Stimulated activated naive B cell treated with anti-CD40 and anti-IgM and Interleukin-4, amounts not matched to agents 10 μg/mL and 1 μg/mL and 100 μg/mL, for 72 hours (primary cell): ENCODE data around the gene RALB.

Experiments
- ATAC-seq, 2 donors: fragments of 150-1000 bp; cut with Tn5 transposase; replicated peaks; 2 replicates each; pipeline ENCODE4 v1.10.0; 2021; ENCODE audit warnings: moderate library complexity in 1 of 2
- DNase-seq: peaks from one replicate; pipeline ENCODE4 v3.0.0; 2021
- H3K27ac Mint-ChIP-seq: one replicate; pipeline ENCODE4 v1.8.0; 2022; ENCODE audit warnings: mild to moderate bottlenecking, mixed read lengths
- H3K27me3 Mint-ChIP-seq, 2 donors: one replicate each; pipeline ENCODE4 v1.8.0; 2022; ENCODE audit warnings: mixed read lengths in 2 of 2
- H3K36me3 Mint-ChIP-seq, 2 donors: one replicate each; pipeline ENCODE4 v1.8.0; 2022; ENCODE audit warnings: mixed read lengths in 2 of 2, mild to moderate bottlenecking in 1 of 2
- H3K4me1 Mint-ChIP-seq, 2 donors: one replicate each; pipeline ENCODE4 v1.8.0; 2022; ENCODE audit warnings: mixed read lengths in 2 of 2, mild to moderate bottlenecking in 1 of 2
- H3K4me3 Mint-ChIP-seq, 2 donors: one replicate each; pipeline ENCODE4 v1.8.0; 2022; ENCODE audit warnings: mild to moderate bottlenecking in 2 of 2, mixed read lengths in 2 of 2, moderate library complexity in 1 of 2
- H3K9me3 Mint-ChIP-seq, 2 donors: one replicate each; pipeline ENCODE4 v1.8.0; 2022; ENCODE audit warnings: mixed read lengths in 2 of 2, mild to moderate bottlenecking in 1 of 2

The RALB gene

GRCh38 chr2:120243875-120244553 is 8.6 kb upstream of the RALB start:
- no peak overlapping the region for H3K4me3 Mint-ChIP-seq
- H3K4me1 Mint-ChIP-seq: peaks cover 13 to 30% of the 10 kb centered on the region in 2 donors
- DNase-seq (no peak), ATAC-seq (no peak)
- H3K9me3 Mint-ChIP-seq: peaks cover 3 to 4% of the 10 kb centered on the region in 2 donors
- no peak overlapping the region for H3K27ac Mint-ChIP-seq
- peaks cover 4 to 28% of the 10 kb centered on the region in 2 donors for H3K27me3 Mint-ChIP-seq
- H3K36me3 Mint-ChIP-seq: peaks cover 0 to 3% of the 10 kb centered on the region in 2 donors

DNA sequence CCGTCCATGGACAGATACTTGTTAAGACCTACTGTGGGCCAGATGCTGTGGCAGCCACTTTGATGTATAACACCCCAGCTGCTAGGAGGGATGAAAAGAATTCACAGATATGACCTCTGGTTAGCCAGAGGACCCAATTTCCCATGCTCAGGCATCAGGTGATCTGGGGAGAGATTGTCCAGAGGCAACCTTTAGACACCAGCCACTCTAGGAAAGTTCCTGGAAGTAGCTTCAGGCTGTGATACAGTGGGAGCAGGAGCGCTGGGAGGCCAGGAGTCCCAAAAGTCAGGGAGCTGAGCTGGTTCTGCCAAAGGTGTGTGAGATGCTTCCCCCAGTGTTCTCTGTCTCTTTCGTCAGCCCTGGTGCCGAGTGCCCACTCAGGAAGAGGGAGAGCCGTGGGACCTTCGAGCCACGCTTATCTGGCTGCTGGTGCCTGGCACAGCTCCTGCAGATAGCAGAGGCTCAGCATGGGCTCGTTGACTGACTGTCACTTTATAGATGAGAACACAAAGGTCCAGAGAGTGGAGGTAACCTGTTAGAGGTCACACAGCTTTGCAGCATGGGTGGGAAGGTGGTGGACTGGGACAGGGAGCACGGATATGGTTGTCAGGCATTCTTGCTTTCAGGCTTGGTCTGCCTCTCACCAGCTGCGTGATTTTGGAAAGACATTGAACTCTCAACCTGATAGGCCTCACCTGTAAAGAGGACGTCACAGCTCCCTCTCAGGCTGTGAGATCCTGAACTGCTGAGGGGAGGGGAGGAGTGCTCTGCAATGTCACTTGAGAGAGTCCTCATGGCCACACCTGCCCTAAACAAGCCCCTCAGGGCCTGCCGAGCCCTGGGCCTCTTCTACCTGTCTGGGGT is 7.8 kb upstream of the RALB start:
- ATAC-seq (no peak), DNase-seq (no peak)
- peaks cover 3 to 4% of the 10 kb centered on the region in 2 donors for H3K9me3 Mint-ChIP-seq
- H3K27me3 Mint-ChIP-seq: peaks cover 7 to 33% of the 10 kb centered on the region in 2 donors
- H3K36me3 Mint-ChIP-seq: peaks cover 0 to 3% of the 10 kb centered on the region in 2 donors
- no peak overlapping the region for H3K4me3 Mint-ChIP-seq
- H3K4me1 Mint-ChIP-seq: peaks cover 11 to 33% of the 10 kb centered on the region in 2 donors
- no peak overlapping the region for H3K27ac Mint-ChIP-seq

GRCh38 chr2:120245520-120246332 is 6.9 kb upstream of the RALB start:
- H3K27me3 Mint-ChIP-seq: peaks cover 10 to 36% of the 10 kb centered on the region in 2 donors
- H3K36me3 Mint-ChIP-seq: peaks cover 0 to 3% of the 10 kb centered on the region in 2 donors
- no peak overlapping the region for H3K27ac Mint-ChIP-seq
- no peak overlapping the region for H3K4me3 Mint-ChIP-seq
- H3K4me1 Mint-ChIP-seq: peaks cover 11 to 36% of the 10 kb centered on the region in 2 donors
- ATAC-seq (no peak), DNase-seq (no peak)
- H3K9me3 Mint-ChIP-seq: peaks cover 3 to 4% of the 10 kb centered on the region in 2 donors

- H3K9me3 Mint-ChIP-seq: peaks cover 3 to 4% of the 10 kb centered on the region in 2 donors
- H3K27ac Mint-ChIP-seq: no peak overlapping the region
- H3K4me1 Mint-ChIP-seq: peaks cover 15 to 40% of the 10 kb centered on the region in 2 donors
- H3K27me3 Mint-ChIP-seq: peaks cover 10 to 36% of the 10 kb centered on the region in 2 donors
- peaks cover 0 to 3% of the 10 kb centered on the region in 2 donors for H3K36me3 Mint-ChIP-seq
- DNase-seq: no peak
- ATAC-seq: no peak
- no peak overlapping the region for H3K4me3 Mint-ChIP-seq
Measured at GRCh38 chr2:120246546-120247300, 5.9 kb upstream of the RALB start.

GRCh38 chr2:120247851-120248250 is 4.8 kb upstream of the RALB start:
- H3K4me3 Mint-ChIP-seq: no peak overlapping the region
- peaks cover 0 to 3% of the 10 kb centered on the region in 2 donors for H3K36me3 Mint-ChIP-seq
- ATAC-seq: no peak
- peaks cover 10 to 36% of the 10 kb centered on the region in 2 donors for H3K27me3 Mint-ChIP-seq
- H3K27ac Mint-ChIP-seq: no peak overlapping the region
- DNase-seq: no peak
- H3K4me1 Mint-ChIP-seq: peaks cover 20 to 46% of the 10 kb centered on the region in 2 donors
- peaks cover 3 to 4% of the 10 kb centered on the region in 2 donors for H3K9me3 Mint-ChIP-seq

- H3K27ac Mint-ChIP-seq: no peak overlapping the region
- no peak overlapping the region for H3K4me3 Mint-ChIP-seq
- H3K4me1 Mint-ChIP-seq: peaks cover 35 to 66% of the 10 kb centered on the region in 2 donors
- ATAC-seq (no peak), DNase-seq (no peak)
- H3K27me3 Mint-ChIP-seq: peaks cover 10 to 36% of the 10 kb centered on the region in 2 donors
- peaks cover 19 to 20% of the 10 kb centered on the region in 2 donors for H3K36me3 Mint-ChIP-seq
- no peaks in the 10 kb centered on the region for H3K9me3 Mint-ChIP-seq
Measured at GRCh38 chr2:120250640-120251039, 2.0 kb upstream of the RALB start.

- peaks cover 38 to 68% of the 10 kb centered on the region in 2 donors for H3K4me1 Mint-ChIP-seq
- no peak for ATAC-seq
- H3K4me3 Mint-ChIP-seq: no peak overlapping the region
- peaks cover 1 to 2% of the 10 kb centered on the region in 2 donors for H3K9me3 Mint-ChIP-seq
- peaks cover 10 to 36% of the 10 kb centered on the region in 2 donors for H3K27me3 Mint-ChIP-seq
- no peak overlapping the region for H3K27ac Mint-ChIP-seq
- DNase-seq: no peak
- H3K36me3 Mint-ChIP-seq: peaks cover 23% of the 10 kb centered on the region in 2 donors
Measured at GRCh38 chr2:120251078-120251477, 1.6 kb upstream of the RALB start.

- Mint-ChIP-seq H3K9me3 (peaks cover 3 to 4% of the 10 kb centered on the region in 2 donors), H3K27ac (peak overlapping the region; percentile 96), H3K36me3 (peaks cover 30% of the 10 kb centered on the region in 2 donors), H3K4me1 (peaks cover 44 to 68% of the 10 kb centered on the region in 2 donors), H3K27me3 (peaks cover 9 to 30% of the 10 kb centered on the region in 2 donors), H3K4me3 (peak overlapping the region; percentile 98 to 100)
- DNase-seq (no peak), ATAC-seq (no peak)
Measured at GRCh38 chr2:120251880-120252224, 800 bp upstream of the RALB start.

GRCh38 chr2:120253021-120253882 is 600 bp downstream of the RALB start:
- H3K27ac Mint-ChIP-seq: peak overlapping the region; percentile 88
- peaks cover 41 to 42% of the 10 kb centered on the region in 2 donors for H3K36me3 Mint-ChIP-seq
- DNase-seq (no peak), ATAC-seq (peak; percentile 46 to 47)
- H3K4me1 Mint-ChIP-seq: peaks cover 49 to 73% of the 10 kb centered on the region in 2 donors
- H3K27me3 Mint-ChIP-seq: peaks cover 6 to 16% of the 10 kb centered on the region in 2 donors
- peak overlapping the region; percentile 98 to 100 for H3K4me3 Mint-ChIP-seq
- peaks cover 4% of the 10 kb centered on the region in 2 donors for H3K9me3 Mint-ChIP-seq

DNA sequence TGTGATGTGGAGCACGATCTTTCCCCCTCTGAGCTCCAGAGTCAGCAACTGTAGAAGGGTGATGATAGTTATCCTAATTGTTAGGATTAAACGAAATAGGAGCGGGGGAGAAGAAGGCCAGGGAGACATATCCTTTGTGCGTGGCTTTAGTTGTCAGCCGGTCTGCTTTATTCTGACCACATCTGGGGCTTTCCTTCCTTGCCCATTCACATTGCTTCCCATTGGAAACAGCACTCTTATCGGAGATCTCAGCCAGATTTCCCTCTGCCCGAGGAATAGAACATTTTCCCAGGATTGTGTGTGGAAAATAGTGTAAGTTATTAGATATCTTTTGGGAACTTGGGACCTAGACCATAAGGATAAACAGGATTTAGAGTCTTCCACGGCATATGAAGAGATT is 1.5 kb downstream of the RALB start:
- H3K36me3 Mint-ChIP-seq: peaks cover 48 to 51% of the 10 kb centered on the region in 2 donors
- ATAC-seq (no peak), DNase-seq (no peak)
- peaks cover 6% of the 10 kb centered on the region in 2 donors for H3K27me3 Mint-ChIP-seq
- H3K9me3 Mint-ChIP-seq: peaks cover 7 to 8% of the 10 kb centered on the region in 2 donors
- H3K27ac Mint-ChIP-seq: peak overlapping the region; percentile 6
- peaks cover 49 to 73% of the 10 kb centered on the region in 2 donors for H3K4me1 Mint-ChIP-seq
- peak overlapping the region; percentile 98 to 100 for H3K4me3 Mint-ChIP-seq

GRCh38 chr2:120255071-120255470 is 2.4 kb downstream of the RALB start:
- H3K9me3 Mint-ChIP-seq: peaks cover 7 to 8% of the 10 kb centered on the region in 2 donors
- peak overlapping the region; percentile 62 to 98 for H3K4me3 Mint-ChIP-seq
- peaks cover 55% of the 10 kb centered on the region in 2 donors for H3K36me3 Mint-ChIP-seq
- peaks cover 50 to 67% of the 10 kb centered on the region in 2 donors for H3K4me1 Mint-ChIP-seq
- no peak for DNase-seq
- peak overlapping the region; percentile 49 for H3K27ac Mint-ChIP-seq
- no peak for ATAC-seq
- peaks cover under 1 to 2% of the 10 kb centered on the region in 2 donors for H3K27me3 Mint-ChIP-seq

DNA sequence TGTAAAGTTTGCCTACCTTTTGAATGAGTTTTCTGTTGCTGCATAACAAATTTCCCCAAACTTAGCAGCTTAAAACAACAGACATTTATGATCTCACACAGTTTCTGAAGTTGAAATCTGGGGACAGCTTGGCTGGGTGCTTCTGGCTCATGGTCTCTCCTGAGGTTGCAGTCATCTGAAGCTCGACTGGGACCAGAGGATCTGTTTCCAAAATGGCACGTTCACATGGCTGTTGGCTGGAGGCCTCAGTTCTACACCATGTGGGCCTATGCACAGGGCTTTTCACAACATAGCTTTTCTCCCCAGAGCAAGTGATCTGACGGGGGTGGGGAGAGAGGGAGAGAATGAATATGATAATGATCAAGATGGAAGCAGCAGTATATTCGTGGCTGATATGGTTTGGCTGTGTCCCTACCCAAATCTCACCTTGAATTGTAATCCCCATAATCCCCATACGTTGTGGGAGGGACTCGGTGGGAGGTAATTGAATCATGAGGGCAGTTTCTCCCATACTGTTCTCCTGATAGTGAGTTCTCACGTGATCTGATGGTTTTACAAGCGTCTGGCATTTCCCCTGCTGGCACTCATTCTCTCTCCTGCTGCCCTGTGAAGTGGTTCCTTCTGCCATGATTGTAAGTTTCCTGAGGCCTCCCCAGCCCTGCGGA is 3.5 kb downstream of the RALB start:
- H3K9me3 Mint-ChIP-seq: peaks cover 14 to 15% of the 10 kb centered on the region in 2 donors
- no peaks in the 10 kb centered on the region for H3K27me3 Mint-ChIP-seq
- H3K27ac Mint-ChIP-seq: peak overlapping the region; percentile 37
- peak overlapping the region; percentile 36 to 98 for H3K4me3 Mint-ChIP-seq
- peaks cover 62 to 63% of the 10 kb centered on the region in 2 donors for H3K36me3 Mint-ChIP-seq
- no peak for DNase-seq
- ATAC-seq: no peak
- peaks cover 49 to 66% of the 10 kb centered on the region in 2 donors for H3K4me1 Mint-ChIP-seq
